Activated T-helper 1 cell treated with anti-CD3 and anti-CD28 coated beads, Interleukin-12 subunit alpha, Interleukin-12 subunit beta, Interleukin-2, Interleukin-4 antibody, amounts not matched to agents 30 ng/mL and 10 ng/mL and 1 ng/mL, durations not matched to agents 14 hours and 24 hours and 36 hours (primary cell): ENCODE data around the gene DDX41. TPM values are rescaled to one million over a fixed set of nuclear protein-coding genes. Genes with fewer than 3 reads are reported as not detected.
"Not testable (repeated sequence)": the region's sequence is repeated elsewhere in the genome, so short reads cannot be mapped to it uniquely, and the experiment has no call there.

Source experiments
- DNase-seq: peaks from one replicate; pipeline ENCODE4 v3.0.0; 2021; ENCODE audit warnings: low spot score
- H3K27ac Mint-ChIP-seq: one replicate; pipeline ENCODE4 v1.8.0; 2021; ENCODE audit warnings: mild to moderate bottlenecking, mixed read lengths
- H3K27me3 Mint-ChIP-seq: one replicate; pipeline ENCODE4 v1.8.0; 2022; ENCODE audit warnings: mild to moderate bottlenecking, moderate library complexity, mixed read lengths; ENCODE audit not compliant: insufficient read depth
- H3K36me3 Mint-ChIP-seq: one replicate; pipeline ENCODE4 v1.8.0; 2021; ENCODE audit warnings: low read depth, mixed read lengths
- H3K4me1 Mint-ChIP-seq: one replicate; pipeline ENCODE4 v1.8.0; 2021; ENCODE audit warnings: low read depth, mixed read lengths
- H3K4me3 Mint-ChIP-seq: one replicate; pipeline ENCODE4 v1.8.0; 2021; ENCODE audit warnings: mild to moderate bottlenecking, moderate library complexity, mixed read lengths
- H3K9me3 Mint-ChIP-seq: one replicate; pipeline ENCODE4 v1.8.0; 2021; ENCODE audit warnings: mixed read lengths
- intact Hi-C: fragments of 100-400 bp; cut with micrococcal nuclease; formaldehyde crosslinking; loops from one replicate; pipeline ENCODE4 v1.15.1; 2024
- total RNA-seq: library from RNA; stranded (reverse); gene quantifications from 2 replicates; pipeline ENCODE4 v1.2.3, GENCODE V29; 2022

DDX41 gene
- total RNA-seq: 151 and 166 TPM in 2 replicates

DNA sequence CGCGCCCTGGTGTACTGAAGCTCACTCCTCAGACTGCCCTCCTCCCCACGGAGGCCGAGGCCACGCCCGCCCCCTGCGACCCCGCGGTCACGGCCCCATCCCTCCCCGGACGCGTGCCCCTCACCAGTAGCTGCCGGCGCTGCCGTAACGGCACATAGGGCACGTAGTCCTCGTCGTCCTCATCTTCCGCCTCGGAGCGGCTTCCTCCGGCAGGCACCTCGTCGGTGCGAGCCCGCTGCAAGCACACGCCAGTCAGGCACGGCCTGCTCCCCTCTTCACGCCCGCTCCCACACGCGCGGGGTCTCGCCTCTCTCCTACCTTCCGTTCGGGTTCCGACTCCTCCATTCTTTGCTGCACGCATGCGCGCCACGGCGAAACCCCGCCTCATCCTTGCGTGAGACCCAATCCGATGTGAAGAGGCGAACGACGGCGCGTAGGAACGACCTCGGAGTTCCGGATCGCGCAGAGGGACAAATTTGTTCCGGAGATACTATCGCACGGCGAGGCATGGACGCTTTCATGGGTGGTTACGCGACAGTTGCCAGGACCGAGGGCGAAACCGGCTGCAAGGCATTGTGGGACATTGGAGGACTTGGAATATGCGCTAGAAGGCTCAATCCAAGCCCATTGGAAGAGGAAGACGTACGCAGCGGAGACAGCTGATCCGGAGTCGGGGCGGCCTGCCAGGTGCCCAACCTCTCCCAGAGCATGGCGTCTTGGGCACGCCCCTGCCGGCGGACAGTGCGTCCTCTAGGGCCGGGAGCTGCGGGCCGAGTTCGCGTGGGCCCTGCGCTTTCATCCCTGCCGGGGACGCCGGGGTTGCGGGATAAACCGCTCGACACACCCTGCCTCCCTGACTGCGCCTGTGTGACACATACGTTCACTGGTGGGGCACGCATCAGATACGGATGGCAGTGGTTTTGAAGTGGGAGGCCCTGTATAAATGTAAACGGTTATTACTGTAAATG lies at the start of gene DDX41:
DDX41 (minus strand) TSS at position 361 of the 968 bp plus-strand sequence; CDS start at position 345, 16 bp downstream.
- Mint-ChIP-seq H3K36me3 (peaks cover 33% of the 10 kb centered on the region), H3K27ac (peak within 1 kb of the TSS; percentile 88), H3K4me3 (peak within 1 kb of the TSS; percentile 91), H3K9me3 (no peaks in the 10 kb centered on the region), H3K27me3 (no peaks in the 10 kb centered on the region), H3K4me1 (peaks cover 46% of the 10 kb centered on the region)
- intact Hi-C loops: loop anchor here (1.0 to 10.0 kb wide), 7 partner anchors 20 to 1152 kb away; partner anchors contain the start of genes ARL10, FAM193B, GRK6 and KIAA1191
- DNase-seq: peak; percentile 96

DNA sequence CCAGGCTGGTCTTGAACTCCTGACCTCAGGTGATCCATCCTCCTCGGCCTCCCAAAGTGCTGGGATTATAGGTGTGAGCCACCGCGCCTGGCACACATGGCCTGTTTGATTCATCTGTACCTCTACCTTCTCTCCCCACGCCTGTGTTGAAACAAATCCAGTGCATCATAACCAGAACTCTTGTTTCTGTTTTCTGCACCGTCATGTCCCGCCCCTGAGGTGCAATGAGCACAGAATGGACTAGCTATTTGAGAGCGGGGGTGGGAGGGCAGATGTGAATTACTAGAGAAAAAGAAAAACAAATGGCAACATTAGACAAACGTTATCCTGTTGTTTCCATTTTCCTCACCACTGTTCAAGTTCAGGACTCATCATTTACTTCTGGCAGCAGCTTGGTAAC lies 48.3 kb upstream of the DDX41 start:
- H3K4me3 Mint-ChIP-seq: no peak overlapping the region
- no peaks in the 10 kb centered on the region for H3K9me3 Mint-ChIP-seq
- H3K4me1 Mint-ChIP-seq: peaks cover 4% of the 10 kb centered on the region
- no peak for DNase-seq
- intact Hi-C loops: no loop called here
- no peaks in the 10 kb centered on the region for H3K36me3 Mint-ChIP-seq
- peaks cover 5% of the 10 kb centered on the region for H3K27me3 Mint-ChIP-seq
- no peak overlapping the region for H3K27ac Mint-ChIP-seq

DNA sequence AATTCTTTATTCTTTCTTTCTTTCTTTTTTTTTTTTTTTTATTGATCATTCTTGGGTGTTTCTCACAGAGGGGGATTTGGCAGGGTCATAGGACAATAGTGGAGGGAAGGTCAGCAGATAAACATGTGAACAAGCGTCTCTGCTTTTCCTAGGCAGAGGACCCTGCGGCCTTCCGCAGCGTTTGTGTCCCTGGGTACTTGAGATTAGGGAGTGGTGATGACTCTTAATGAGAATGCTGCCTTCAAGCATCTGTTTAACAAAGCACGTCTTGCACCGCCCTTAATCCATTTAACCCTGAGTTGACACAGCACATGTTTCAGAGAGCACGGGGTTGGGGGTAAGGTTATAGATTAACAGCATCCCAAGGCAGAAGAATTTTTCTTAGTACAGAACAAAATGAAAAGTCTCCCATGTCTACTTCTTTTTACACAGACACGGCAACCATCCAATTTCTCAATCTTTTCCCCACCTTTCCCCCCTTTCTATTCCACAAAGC lies 42.7 kb upstream of the DDX41 start:
- intact Hi-C loops: loop anchor here (10.0 kb wide), 1 partner anchor 1175 kb away; the partner anchor contains the start of genes HIGD2A and NOP16
- H3K27ac Mint-ChIP-seq, H3K4me3 Mint-ChIP-seq, DNase-seq, H3K27me3 Mint-ChIP-seq, H3K36me3 Mint-ChIP-seq, H3K9me3 Mint-ChIP-seq: not testable (repeated sequence)
- H3K4me1 Mint-ChIP-seq: peaks cover 16% of the 10 kb centered on the region

DNA sequence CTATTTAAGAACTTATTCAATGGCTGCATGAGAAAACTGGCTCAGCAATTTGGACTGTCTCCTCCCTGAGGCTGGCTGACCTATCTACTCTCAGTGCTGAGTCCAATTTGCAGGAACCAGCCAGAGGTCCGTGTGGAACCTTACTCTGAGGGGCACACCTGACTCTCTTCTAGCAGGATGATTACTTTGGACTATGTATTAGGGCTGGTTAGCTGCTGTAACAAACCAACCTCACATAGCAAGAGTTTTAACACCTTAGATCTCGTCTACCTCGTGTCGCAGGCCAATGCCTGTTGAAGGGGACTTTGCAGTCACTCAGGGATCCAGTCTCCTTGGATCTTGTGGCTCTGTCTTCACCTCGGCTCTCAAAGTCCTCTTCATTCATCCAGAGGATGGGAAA lies 41.0 kb upstream of the DDX41 start:
- H3K9me3 Mint-ChIP-seq: no peaks in the 10 kb centered on the region
- peaks cover 25% of the 10 kb centered on the region for H3K4me1 Mint-ChIP-seq
- H3K4me3 Mint-ChIP-seq: no peak overlapping the region
- no peaks in the 10 kb centered on the region for H3K36me3 Mint-ChIP-seq
- intact Hi-C loops: loop anchor here (10.0 kb wide), 1 partner anchor 1173 kb away; the partner anchor contains the start of genes HIGD2A and NOP16
- no peak overlapping the region for H3K27ac Mint-ChIP-seq
- no peak for DNase-seq
- H3K27me3 Mint-ChIP-seq: no peaks in the 10 kb centered on the region

DNA sequence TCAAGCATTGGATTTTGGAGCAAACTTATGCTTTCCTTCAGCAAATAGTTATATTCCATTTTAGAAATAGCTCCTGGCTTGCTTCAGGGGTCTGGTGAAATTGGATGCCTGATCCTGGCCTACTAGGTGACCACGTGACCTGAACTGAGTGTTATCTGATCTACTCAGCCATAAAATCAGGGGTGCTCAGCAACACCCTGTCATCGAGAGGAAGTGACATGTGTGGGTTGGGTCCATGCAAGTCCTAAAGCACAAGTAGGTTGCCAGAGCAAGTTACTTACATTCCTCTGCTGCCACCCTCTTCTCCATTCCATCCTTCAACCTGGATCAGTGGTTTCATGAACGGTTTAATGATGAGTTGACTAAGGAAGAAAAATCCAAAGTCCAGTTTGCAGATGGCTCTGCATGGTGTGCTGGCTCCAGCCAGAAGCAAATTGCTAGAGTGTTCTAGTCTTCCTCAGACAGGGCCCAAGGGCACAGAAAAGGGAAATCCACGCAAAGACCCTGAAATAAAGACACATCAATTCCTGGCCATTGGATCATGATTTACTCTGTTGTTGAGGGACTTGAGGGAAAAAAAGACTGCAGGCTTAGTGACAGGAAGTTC lies 40.4 kb upstream of the DDX41 start:
- intact Hi-C loops: loop anchor here (10.0 kb wide), 1 partner anchor 1172 kb away; the partner anchor contains the start of genes HIGD2A and NOP16
- no peaks in the 10 kb centered on the region for H3K27me3 Mint-ChIP-seq
- peaks cover 31% of the 10 kb centered on the region for H3K4me1 Mint-ChIP-seq
- DNase-seq: peak; percentile 10
- H3K36me3 Mint-ChIP-seq: peaks cover 2% of the 10 kb centered on the region
- no peak overlapping the region for H3K4me3 Mint-ChIP-seq
- H3K9me3 Mint-ChIP-seq: no peaks in the 10 kb centered on the region
- no peak overlapping the region for H3K27ac Mint-ChIP-seq

DNA sequence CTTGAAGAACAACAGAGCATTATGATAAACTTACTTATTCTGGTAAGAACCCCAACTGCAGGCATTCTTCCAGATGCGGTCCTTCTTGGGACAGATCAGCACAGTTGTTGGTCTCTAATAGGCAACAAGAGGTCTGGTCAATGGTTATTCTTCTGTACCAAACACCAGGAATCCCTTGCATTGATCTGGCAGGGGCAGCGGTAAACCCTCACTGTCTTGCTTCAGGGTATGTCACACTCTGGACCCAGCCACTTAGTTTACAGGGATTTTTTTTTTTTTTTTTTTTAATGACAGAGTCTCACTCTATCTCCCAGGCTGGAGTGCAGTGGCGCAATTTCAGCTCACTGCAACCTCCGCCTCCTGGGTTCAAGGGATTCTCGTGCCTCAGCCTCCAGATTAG lies 38.9 kb upstream of the DDX41 start:
- H3K27me3 Mint-ChIP-seq: no peaks in the 10 kb centered on the region
- DNase-seq: no peak
- no peak overlapping the region for H3K4me3 Mint-ChIP-seq
- intact Hi-C loops: loop anchor here (2.0 to 10.0 kb wide), 2 partner anchors 45 to 1171 kb away; partner anchors contain the start of genes B4GALT7, HIGD2A and NOP16
- no peak overlapping the region for H3K27ac Mint-ChIP-seq
- H3K36me3 Mint-ChIP-seq: peaks cover 8% of the 10 kb centered on the region
- peaks cover 37% of the 10 kb centered on the region for H3K4me1 Mint-ChIP-seq
- no peaks in the 10 kb centered on the region for H3K9me3 Mint-ChIP-seq

DNA sequence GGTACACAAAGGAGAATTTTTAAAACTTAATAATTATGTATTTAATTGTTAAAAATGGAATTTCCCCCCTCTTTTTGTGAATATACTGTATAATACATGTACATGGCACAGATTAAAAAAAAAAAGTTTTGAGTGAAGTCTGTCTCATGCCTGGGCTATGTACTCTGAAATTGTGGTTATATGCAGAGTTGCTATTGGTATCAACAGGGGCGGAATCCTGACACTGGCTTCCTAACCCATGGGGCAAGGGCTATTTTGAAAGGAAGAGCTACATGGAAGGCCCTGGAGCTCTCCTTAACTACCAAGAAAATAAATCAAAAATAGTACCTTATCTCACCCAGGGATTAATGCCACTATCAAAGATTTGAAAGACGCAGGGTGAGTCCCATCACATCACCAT lies 38.5 kb upstream of the DDX41 start:
- peaks cover 9% of the 10 kb centered on the region for H3K36me3 Mint-ChIP-seq
- no peak overlapping the region for H3K27ac Mint-ChIP-seq
- H3K4me1 Mint-ChIP-seq: peaks cover 37% of the 10 kb centered on the region
- peak overlapping the region; percentile 88 for H3K4me3 Mint-ChIP-seq
- no peaks in the 10 kb centered on the region for H3K9me3 Mint-ChIP-seq
- no peaks in the 10 kb centered on the region for H3K27me3 Mint-ChIP-seq
- no peak for DNase-seq
- intact Hi-C loops: loop anchor here (2.0 to 10.0 kb wide), 2 partner anchors 46 to 1170 kb away; partner anchors contain the start of genes B4GALT7, HIGD2A and NOP16

DNA sequence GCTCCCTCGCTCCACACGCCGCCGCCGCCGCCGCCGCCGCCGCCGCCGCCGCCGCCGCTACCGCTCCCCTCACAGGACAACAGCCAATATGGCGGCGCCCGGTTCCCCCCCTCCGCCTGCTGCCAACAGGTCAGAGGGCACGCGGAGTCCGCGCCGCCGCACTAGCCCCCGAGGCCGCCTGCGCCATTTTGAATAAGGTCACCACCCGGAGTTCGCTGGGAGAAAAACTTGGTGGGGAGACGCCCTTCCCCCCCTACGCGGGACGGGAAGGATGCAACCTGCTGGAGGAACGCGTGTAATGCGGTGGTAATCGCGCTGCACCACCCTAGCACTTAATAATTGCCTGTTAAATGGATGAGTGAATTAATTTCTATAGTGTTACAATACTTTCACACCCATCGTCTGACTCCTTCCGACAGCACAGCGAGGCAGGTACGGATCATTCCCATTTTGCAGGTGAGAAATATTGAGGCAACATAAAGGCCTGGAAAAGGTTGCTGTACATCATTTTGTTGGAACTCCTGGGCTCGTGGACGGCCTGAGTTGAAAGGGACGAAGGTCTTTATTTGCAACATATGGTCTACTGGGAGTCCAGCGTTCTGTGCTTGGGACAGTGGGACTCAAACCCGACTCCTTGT lies 37.8 kb upstream of the DDX41 start, which contains the start of gene FAM193B:
FAM193B (minus strand) TSS at position 90 of the 638 bp plus-strand sequence. CDS start 105 bp downstream, outside the sequence.
- DNase-seq: peak; percentile 94
- Mint-ChIP-seq H3K36me3 (peaks cover 12% of the 10 kb centered on the region), H3K4me3 (peak within 1 kb of the TSS; percentile 88), H3K27ac (peak within 1 kb of the TSS; percentile 85), H3K4me1 (peaks cover 37% of the 10 kb centered on the region), H3K9me3 (no peaks in the 10 kb centered on the region), H3K27me3 (no peaks in the 10 kb centered on the region)
- intact Hi-C loops: loop anchor here (1.0 to 10.0 kb wide), 5 partner anchors 37 to 1170 kb away; partner anchors contain the start of genes B4GALT7, HIGD2A, NOP16 and PDLIM7

DNA sequence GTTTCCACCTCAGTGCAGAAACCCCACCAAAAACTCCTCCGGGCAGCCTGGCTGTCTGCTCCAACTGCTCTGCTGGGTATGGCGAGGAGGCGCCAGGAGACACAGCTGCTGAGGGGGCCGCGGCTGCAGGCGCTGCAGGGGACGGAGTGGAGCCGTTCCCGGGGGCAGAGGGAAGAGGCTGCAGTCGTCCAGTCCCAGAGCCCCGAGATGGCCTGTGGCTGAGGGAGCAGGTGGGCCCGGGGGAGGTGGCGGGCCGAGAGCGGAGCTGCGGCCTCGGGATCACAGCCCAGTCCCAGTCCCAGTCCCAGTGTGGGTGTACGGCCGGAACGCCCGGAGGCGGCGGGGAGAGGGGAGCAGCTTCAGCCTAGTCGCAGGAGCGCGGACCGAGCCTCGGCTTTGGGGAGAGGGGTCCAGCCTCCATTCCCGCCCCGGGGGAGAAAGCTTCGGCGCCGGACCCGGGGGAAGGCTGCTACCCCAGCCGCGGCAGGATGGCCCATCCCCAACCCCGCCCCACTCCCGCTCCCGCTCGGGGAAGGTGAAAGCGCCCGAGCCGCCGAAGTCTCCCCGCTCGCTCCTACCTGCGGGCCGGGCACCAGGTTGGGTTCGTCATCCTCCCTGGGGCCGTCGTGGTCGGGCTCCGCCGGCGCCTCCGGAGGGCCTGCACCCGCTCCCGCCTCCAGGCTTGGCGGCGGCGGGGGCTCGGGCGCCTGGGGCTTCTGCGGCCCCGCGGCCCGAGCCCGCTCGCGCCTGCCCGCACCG lies 37.1 kb upstream of the DDX41 start:
- peak; percentile 31 for DNase-seq
- Mint-ChIP-seq H3K4me1 (peaks cover 37% of the 10 kb centered on the region), H3K36me3 (peaks cover 13% of the 10 kb centered on the region), H3K9me3 (no peaks in the 10 kb centered on the region), H3K27me3 (no peaks in the 10 kb centered on the region), H3K27ac (peak overlapping the region; percentile 23), H3K4me3 (peak overlapping the region; percentile 81)
- intact Hi-C loops: loop anchor here (1.0 to 10.0 kb wide), 5 partner anchors 37 to 1169 kb away; partner anchors contain the start of genes B4GALT7, HIGD2A, NOP16 and PDLIM7

DNA sequence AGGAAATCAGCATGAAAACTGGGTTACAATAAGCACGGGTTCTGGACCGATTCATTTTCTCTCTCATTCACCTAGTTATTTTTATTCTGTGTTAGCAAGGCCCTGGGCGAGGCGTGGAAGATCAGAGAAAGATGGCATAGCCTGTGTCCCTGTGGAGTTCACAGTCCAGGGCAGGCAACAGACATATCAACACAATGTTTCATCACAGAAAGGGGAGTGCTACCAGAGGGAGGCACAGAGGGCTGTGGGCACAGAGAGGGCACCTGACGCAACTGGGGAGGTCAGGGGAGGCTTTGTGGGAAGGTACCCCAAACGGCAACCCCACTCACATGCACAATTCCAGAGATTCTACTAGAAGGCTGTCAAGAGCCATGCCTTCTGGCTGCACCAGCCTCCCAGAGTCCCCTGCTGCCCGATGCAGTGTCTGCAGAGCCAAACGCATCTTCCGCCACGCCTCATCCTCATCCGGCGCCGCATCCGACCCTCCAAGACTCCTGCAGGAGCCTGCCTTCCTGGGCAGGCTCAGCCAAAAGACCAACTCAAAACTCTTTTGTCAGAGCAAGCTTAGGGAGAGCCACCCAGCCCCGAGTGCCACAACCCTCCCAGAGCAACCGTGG lies 36.2 kb upstream of the DDX41 start:
- no peaks in the 10 kb centered on the region for H3K27me3 Mint-ChIP-seq
- no peak overlapping the region for H3K27ac Mint-ChIP-seq
- H3K9me3 Mint-ChIP-seq: no peaks in the 10 kb centered on the region
- intact Hi-C loops: loop anchor here (10.0 kb wide), 1 partner anchor 1168 kb away; the partner anchor contains the start of genes HIGD2A and NOP16
- H3K36me3 Mint-ChIP-seq: peaks cover 14% of the 10 kb centered on the region
- H3K4me3 Mint-ChIP-seq: peak overlapping the region; percentile 81
- no peak for DNase-seq
- peaks cover 41% of the 10 kb centered on the region for H3K4me1 Mint-ChIP-seq

DNA sequence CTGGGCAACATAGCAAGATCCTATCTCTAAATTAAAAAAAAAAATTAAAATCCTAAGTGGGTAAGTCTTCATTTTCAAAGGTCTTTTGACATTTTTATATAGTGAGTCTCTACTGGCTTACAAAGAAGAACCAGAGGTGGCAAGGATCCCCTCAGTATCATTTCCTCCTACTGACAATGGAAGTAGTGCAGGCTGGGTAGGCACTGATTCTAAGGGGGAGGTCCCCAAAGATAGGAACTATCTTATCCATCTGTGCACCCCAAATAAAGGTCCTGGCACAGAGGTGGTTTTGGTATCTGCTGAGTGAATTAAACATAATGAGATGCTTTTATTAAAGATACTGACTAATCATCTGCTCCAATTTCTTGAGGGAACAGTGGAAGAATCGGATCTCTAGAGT lies 33.4 kb upstream of the DDX41 start:
- intact Hi-C loops: loop anchor here (10.0 kb wide), 1 partner anchor 1165 kb away; the partner anchor contains the start of genes HIGD2A and NOP16
- Mint-ChIP-seq H3K4me1 (peaks cover 37% of the 10 kb centered on the region), H3K9me3 (no peaks in the 10 kb centered on the region), H3K27ac (no peak overlapping the region), H3K27me3 (no peaks in the 10 kb centered on the region), H3K36me3 (peaks cover 22% of the 10 kb centered on the region), H3K4me3 (no peak overlapping the region)
- DNase-seq: no peak
